ENCODE data around the gene TMEM131L.
"Not testable (repeated sequence)": the region's sequence is repeated elsewhere in the genome, so short reads cannot be mapped to it uniquely, and the experiment has no call there.

Gene TMEM131L

GRCh38 chr4:153466081-153466948 is at the start of gene TMEM131L:
TSS of gene TMEM131L (plus strand) at chr4:153466360. CDS start at chr4:153466398, 38 bp downstream.
- peak; percentile 85 for DNase-seq (ENCODE audit: low read depth, low spot score)

- not testable (repeated sequence) for DNase-seq (ENCODE audit: low read depth, low spot score)
These were observed 49.7 kb upstream of the TMEM131L start for GRCh38 chr4:153416456-153416855.

- DNase-seq (ENCODE audit: low read depth, low spot score) = peak; percentile 20
These were observed 48.0 kb upstream of the TMEM131L start for GRCh38 chr4:153418121-153418520.

GRCh38 chr4:153418558-153418957 is 47.6 kb upstream of the TMEM131L start:
- no peak for DNase-seq (ENCODE audit: low read depth, low spot score)

- no peak for DNase-seq (ENCODE audit: low read depth, low spot score)
These were observed 47.1 kb upstream of the TMEM131L start for GRCh38 chr4:153419029-153419428.

GRCh38 chr4:153419673-153420278 is 46.4 kb upstream of the TMEM131L start:
- DNase-seq (ENCODE audit: low read depth, low spot score) = no peak

- DNase-seq (ENCODE audit: low read depth, low spot score) = peak; percentile 9
These were observed 45.8 kb upstream of the TMEM131L start for GRCh38 chr4:153420361-153420760.

- no peak for DNase-seq (ENCODE audit: low read depth, low spot score)
These were observed 44.2 kb upstream of the TMEM131L start for GRCh38 chr4:153421941-153422340.

- no peak for DNase-seq (ENCODE audit: low read depth, low spot score)
These were observed 39.8 kb upstream of the TMEM131L start for GRCh38 chr4:153426207-153426885.

GRCh38 chr4:153427363-153428071 is 38.6 kb upstream of the TMEM131L start:
- peak; percentile 38 for DNase-seq (ENCODE audit: low read depth, low spot score)

- peak; percentile 15 for DNase-seq (ENCODE audit: low read depth, low spot score)
These were observed 37.2 kb upstream of the TMEM131L start for GRCh38 chr4:153428941-153429475.

GRCh38 chr4:153432965-153433753 is 33.0 kb upstream of the TMEM131L start:
- peak; percentile 86 for DNase-seq (ENCODE audit: low read depth, low spot score)

GRCh38 chr4:153433754-153434105 is 32.4 kb upstream of the TMEM131L start:
- no peak for DNase-seq (ENCODE audit: low read depth, low spot score)

- no peak for DNase-seq (ENCODE audit: low read depth, low spot score)
These were observed 32.0 kb upstream of the TMEM131L start for GRCh38 chr4:153434190-153434589.

- DNase-seq (ENCODE audit: low read depth, low spot score) = no peak
These were observed 27.0 kb upstream of the TMEM131L start for GRCh38 chr4:153438916-153439756.

GRCh38 chr4:153439831-153440230 is 26.3 kb upstream of the TMEM131L start:
- DNase-seq (ENCODE audit: low read depth, low spot score) = no peak

- no peak for DNase-seq (ENCODE audit: low read depth, low spot score)
These were observed 25.7 kb upstream of the TMEM131L start for GRCh38 chr4:153440475-153440874.

- DNase-seq (ENCODE audit: low read depth, low spot score) = no peak
These were observed 18.8 kb upstream of the TMEM131L start for GRCh38 chr4:153447175-153447905.

Measured in astrocyte of the hippocampus (primary cell).